HEK293T (cell line): ENCODE measurements around the gene DIAPH3.
"Not testable (repeated sequence)": the region's sequence is repeated elsewhere in the genome, so short reads cannot be mapped to it uniquely, and the experiment has no call there.

Source experiments
- CTCF ChIA-PET: fragments of 350-600 bp; formaldehyde crosslinking; extraction: SDS; loops from one replicate; lab custom pipeline; 2021; ENCODE audit warnings: antibody characterized with exemption, inconsistent platforms; lab: Yijun Ruan, JAX
- POLR2A ChIA-PET: fragments of 350-600 bp; formaldehyde crosslinking; extraction: SDS; loops from one replicate; lab custom pipeline; 2020; ENCODE audit warnings: antibody characterized with exemption, inconsistent platforms; lab: Yijun Ruan, JAX
- DNase-seq: peaks from one replicate; pipeline ENCODE4 v3.0.0; 2012; ENCODE audit warnings: mixed read lengths; ENCODE audit errors: extremely low spot score
- ARNT ChIP-seq: fragments of 450-650 bp; IDR thresholded peaks from 2 replicates; pipeline ENCODE4 v1.6.1; 2017; ENCODE audit warnings: mild to moderate bottlenecking
- BHLHE40 ChIP-seq: fragments of 450-650 bp; IDR thresholded peaks from 2 replicates; pipeline ENCODE4 v1.6.1; 2016; ENCODE audit warnings: mild to moderate bottlenecking, moderate library complexity, borderline replicate concordance
- CTBP1 ChIP-seq: fragments of 450-650 bp; IDR thresholded peaks from 2 replicates; pipeline ENCODE4 v1.6.1; 2016; ENCODE audit warnings: borderline replicate concordance
- ELF4 ChIP-seq: fragments of 450-650 bp; IDR thresholded peaks from 2 replicates; pipeline ENCODE4 v1.6.1; 2017; ENCODE audit warnings: antibody characterized with exemption
- FOXA1 ChIP-seq: fragments of 450-650 bp; IDR thresholded peaks from 2 replicates; pipeline ENCODE4 v1.6.1; 2016; ENCODE audit warnings: mild to moderate bottlenecking
- FOXK2 ChIP-seq: fragments of 450-650 bp; IDR thresholded peaks from 2 replicates; pipeline ENCODE4 v1.6.1; 2016; ENCODE audit warnings: mild to moderate bottlenecking
- FOXM1 ChIP-seq: fragments of 450-650 bp; IDR thresholded peaks from 2 replicates; pipeline ENCODE4 v1.6.1; 2017; ENCODE audit warnings: mild to moderate bottlenecking, borderline replicate concordance
- HDGF ChIP-seq: fragments of 450-650 bp; IDR thresholded peaks from 2 replicates; pipeline ENCODE4 v1.6.1; 2017; ENCODE audit warnings: antibody characterized with exemption, borderline replicate concordance
- L3MBTL2 ChIP-seq: fragments of 450-650 bp; conservative IDR thresholded peaks from 2 replicates; pipeline ENCODE4 v1.6.1; 2016; ENCODE audit warnings: mild to moderate bottlenecking
- LEF1 ChIP-seq: fragments of 450-650 bp; IDR thresholded peaks from 2 replicates; pipeline ENCODE4 v1.6.1; 2017; ENCODE audit warnings: mild to moderate bottlenecking, borderline replicate concordance
- NFRKB ChIP-seq: fragments of 450-650 bp; IDR thresholded peaks from 2 replicates; pipeline ENCODE4 v1.6.1; 2016; ENCODE audit warnings: mild to moderate bottlenecking, moderate library complexity
- PKNOX1 ChIP-seq: fragments of 450-650 bp; IDR thresholded peaks from 2 replicates; pipeline ENCODE4 v1.6.1; 2016
- SP1 ChIP-seq: fragments of 450-650 bp; IDR thresholded peaks from 2 replicates; pipeline ENCODE4 v1.6.1; 2017
- SUZ12 ChIP-seq: fragments of 450-650 bp; IDR thresholded peaks from 2 replicates; pipeline ENCODE4 v1.6.1; 2016; ENCODE audit warnings: mild to moderate bottlenecking
- TARDBP ChIP-seq: fragments of 450-650 bp; IDR thresholded peaks from 2 replicates; pipeline ENCODE4 v1.6.1; 2016
- ZNF384 ChIP-seq: fragments of 450-650 bp; IDR thresholded peaks from 2 replicates; pipeline ENCODE4 v1.6.1; 2016

DIAPH3 gene

GRCh38 chr13:60074397-60074796 lies 89.3 kb downstream of the DIAPH3 start:
- DNase-seq: no peak
- TF ChIP-seq SP1 (no peak), BHLHE40 (no peak), ELF4 (no peak), SUZ12 (no peak), HDGF (no peak), FOXM1 (no peak), LEF1 (no peak), ARNT (no peak), PKNOX1 (no peak), L3MBTL2 (no peak), TARDBP (no peak), FOXK2 (no peak), NFRKB (no peak), ZNF384 (no peak), FOXA1 (no peak), CTBP1 (no peak)
- POLR2A ChIA-PET: no interaction called here
- CTCF ChIA-PET: no interaction called here

DNA sequence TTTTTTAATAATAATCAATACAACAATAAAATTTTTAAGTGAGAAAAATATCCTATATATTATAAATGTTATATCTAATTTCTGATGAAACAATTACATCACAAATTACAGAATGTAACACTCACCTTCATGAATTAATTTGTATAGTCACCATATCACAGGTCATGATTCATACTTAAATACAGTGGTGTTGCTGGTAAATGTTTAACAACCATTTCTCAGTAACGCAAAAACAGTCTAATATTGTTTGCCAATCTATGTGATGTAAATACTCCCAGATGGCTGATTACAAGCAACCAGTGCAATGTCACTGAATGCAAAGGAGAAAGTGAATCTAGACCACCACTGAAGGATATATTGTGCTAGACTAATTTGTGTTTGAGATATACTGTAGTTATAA lies 97.5 kb downstream of the DIAPH3 start:
- TF ChIP-seq ZNF384: no peak
- no peak for TF ChIP-seq HDGF
- CTCF ChIA-PET: no interaction called here
- DNase-seq: no peak
- POLR2A ChIA-PET: no interaction called here

DNA sequence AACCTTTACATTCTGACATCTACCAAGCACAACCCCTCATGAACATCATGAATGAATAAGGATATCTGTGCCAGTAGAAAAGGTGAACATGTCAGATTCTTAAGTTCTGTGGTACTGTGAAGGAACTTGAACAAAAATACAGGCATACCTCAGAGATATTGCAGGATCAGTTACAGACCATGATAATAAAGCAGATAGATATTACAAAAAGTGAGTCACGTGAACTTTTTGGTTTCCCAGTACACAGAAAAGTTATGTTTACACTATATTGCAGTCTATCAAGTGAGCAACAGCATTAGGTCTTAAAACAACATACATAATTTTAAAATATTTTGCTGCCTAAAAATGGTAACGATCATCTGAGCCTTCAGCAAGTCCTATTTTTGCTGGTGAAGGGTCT lies 101.2 kb downstream of the DIAPH3 start:
- TF ChIP-seq CTBP1 (no peak), HDGF (no peak), ARNT (no peak), TARDBP (no peak), SP1 (no peak), SUZ12 (no peak), FOXA1 (no peak), ZNF384 (no peak)
- DNase-seq: no peak
- CTCF ChIA-PET: no interaction called here
- POLR2A ChIA-PET: no interaction called here

GRCh38 chr13:60061737-60062136 lies 102.0 kb downstream of the DIAPH3 start:
- TF ChIP-seq ZNF384 (no peak), FOXM1 (no peak), PKNOX1 (no peak), CTBP1 (no peak), TARDBP (no peak)
- POLR2A ChIA-PET: no interaction called here
- no peak for DNase-seq
- CTCF ChIA-PET: no interaction called here

GRCh38 chr13:60051754-60052285 lies 111.9 kb downstream of the DIAPH3 start:
- no peak for TF ChIP-seq L3MBTL2
- no peak for TF ChIP-seq LEF1
- no peak for TF ChIP-seq SP1
- no peak for TF ChIP-seq PKNOX1
- no peak for TF ChIP-seq FOXM1
- TF ChIP-seq NFRKB: no peak
- no peak for DNase-seq
- CTCF ChIA-PET: no interaction called here
- POLR2A ChIA-PET: no interaction called here

DNA sequence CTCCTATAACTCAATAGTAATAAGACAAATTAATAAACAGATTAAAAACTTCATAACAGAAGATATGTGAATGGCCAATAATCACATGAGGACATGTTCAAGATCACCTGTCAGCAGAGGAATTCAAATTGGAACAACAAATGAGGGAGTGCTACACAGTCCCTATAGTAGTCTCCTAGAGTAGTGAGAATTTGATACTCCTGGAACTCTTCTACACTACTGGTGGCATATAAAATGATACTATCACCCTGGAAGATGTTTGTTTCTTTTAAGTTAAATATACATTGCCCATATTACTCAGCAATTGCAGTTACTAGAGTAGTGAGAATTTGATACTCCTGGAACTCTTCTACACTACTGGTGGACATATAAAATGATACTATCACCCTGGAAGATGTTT lies 115.4 kb downstream of the DIAPH3 start:
- DNase-seq, POLR2A ChIA-PET, CTCF ChIA-PET: not testable (repeated sequence)

DNA sequence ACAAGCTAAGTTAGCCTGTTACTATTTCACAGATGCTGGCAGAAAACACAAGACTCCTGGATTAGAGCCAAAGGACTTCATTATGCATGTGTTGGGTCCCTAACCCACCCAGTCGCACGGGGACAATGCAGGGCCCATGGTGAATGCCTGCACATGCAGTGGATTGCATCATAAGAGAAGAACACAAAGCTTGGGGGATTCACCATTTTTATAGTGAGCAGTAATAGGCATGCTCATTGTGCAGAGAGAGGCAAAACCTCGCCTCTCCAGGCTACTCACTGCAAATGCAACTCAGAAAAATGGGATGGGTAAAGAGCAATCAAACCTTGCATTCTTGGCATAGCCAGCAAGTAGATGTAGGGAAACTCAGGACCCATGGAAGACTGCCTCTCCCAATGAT lies 115.8 kb downstream of the DIAPH3 start:
- DNase-seq: no peak
- ChIA-PET CTCF (no interaction called here), POLR2A (no interaction called here)
- TF ChIP-seq PKNOX1: no peak
- TF ChIP-seq L3MBTL2: no peak
- TF ChIP-seq SUZ12: no peak
- TF ChIP-seq ARNT: no peak
